GM21786 (cell line): ENCODE measurements around the gene PDZD8.
"Not testable (repeated sequence)": the region's sequence is repeated elsewhere in the genome, so short reads cannot be mapped to it uniquely, and the experiment has no call there.

Experiments
- ATAC-seq: cut with Tn5 transposase; IDR thresholded peaks from one replicate; pipeline ENCODE4 v1.9.1; 2021; ENCODE audit not compliant: unreplicated experiment

Gene PDZD8

DNA sequence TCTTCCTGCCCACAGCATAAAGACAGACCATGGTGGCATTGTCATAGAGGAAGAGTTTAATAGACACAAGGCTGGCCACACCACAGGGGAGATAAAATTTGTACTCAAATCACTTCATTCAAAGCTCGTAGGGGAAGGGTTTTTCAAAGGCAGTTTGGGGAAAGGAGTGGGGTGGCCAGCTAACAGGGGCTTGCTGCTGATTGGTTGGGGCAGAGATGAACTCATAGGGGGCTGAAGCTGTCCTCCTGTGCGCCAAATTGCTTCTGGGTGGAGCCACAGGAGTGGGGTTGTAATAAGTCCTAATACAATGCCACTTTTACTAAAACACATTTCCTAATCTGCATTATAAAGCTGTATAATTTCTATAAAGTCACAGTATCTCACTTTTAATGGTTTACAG is 22.5 kb downstream of the PDZD8 start:
- ATAC-seq, result no peak

DNA sequence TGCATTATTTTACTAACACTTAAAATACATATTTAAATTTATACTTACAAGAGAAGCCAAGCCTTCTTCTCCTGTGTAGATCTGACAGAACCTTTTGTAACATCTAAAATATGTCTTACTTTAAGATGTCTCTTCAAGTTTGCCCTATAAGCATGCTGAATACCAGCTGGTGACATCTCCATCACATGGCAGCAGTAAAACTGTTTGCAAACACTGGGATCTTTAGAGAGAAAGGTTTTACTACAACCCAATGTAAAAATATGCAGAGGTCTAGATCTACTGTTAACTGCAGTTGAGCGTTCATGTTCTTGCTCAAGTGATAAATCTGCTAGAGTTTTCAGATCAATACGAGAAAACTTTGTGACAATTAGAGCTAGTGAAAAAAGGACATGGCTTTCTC is 23.2 kb downstream of the PDZD8 start:
- ATAC-seq, result no peak

DNA sequence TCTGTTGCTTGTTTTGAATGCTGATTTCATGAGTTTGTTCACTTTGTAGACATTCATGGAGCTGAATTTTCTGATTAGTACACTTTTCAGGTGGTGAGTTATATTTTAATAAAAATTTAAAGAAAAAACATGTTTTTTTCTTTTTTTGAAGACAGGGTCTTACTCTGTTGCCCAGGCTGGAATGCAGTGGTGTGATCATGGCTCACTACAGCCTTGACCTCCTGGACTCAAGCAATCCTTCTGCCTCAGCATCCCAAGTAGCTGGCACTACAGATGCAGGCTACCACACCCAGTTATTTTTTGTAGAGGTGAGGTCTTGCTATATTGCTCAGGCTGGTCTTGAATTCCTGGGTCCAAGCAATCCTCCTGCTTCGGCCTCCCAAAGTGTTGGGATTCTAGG is 23.7 kb downstream of the PDZD8 start:
- no peak for ATAC-seq

DNA sequence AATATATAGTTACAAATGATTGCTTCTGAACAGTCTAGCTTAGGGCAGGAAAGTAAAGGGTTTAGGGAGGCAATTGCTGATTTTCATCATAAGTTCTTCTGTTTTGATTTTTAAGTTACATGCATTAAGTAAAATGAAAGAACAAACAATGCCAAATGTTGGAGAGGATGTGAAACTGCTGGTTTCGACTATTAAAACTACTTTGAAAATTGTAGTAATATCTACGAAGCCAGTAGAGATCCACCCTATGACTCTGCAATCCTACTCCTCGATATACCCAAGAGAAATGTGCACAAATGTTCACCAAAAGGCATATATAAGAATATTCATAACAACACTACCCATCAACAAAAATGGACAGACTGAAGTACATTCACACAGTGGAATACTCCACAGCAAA is 24.3 kb downstream of the PDZD8 start:
- peak; percentile 78 for ATAC-seq

DNA sequence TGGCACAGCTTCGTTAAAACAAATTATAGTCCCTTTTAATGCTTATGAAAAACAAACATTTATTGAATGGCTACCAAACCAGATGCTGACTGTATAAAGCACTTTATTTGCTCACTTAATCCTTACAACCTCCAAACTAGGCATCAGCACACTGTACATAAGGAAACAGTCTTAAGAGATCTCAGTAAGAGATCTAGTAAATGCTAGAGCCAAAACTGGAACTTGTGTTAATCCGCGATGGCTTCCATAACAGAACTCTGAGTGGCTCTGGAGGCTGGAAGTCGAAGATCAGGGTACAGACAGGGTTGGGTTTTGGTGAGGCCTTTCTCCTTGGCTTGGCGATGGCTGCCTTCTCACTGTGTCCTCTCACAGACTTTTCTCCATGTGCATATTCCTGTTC is 27.0 kb downstream of the PDZD8 start:
- ATAC-seq, result no peak

DNA sequence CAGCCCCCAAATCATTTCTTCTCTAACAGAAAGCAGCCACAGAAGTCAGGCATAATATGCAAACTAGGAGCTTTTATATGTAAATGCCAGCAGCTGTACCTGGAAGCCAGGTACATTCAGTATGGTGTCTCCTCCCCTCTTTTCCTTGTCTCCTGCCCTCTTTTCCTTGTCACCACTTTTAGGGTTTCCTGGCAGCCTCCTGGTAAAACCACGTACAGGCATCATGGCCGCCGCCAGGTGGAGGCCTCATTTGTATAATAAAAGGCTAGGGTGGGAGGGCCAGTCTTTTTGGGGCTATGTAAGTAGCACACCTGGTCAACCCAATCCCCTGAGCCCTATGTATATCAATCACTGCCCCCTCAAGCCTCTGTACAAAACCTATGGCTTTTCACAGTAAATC is 28.7 kb downstream of the PDZD8 start:
- no peak for ATAC-seq

DNA sequence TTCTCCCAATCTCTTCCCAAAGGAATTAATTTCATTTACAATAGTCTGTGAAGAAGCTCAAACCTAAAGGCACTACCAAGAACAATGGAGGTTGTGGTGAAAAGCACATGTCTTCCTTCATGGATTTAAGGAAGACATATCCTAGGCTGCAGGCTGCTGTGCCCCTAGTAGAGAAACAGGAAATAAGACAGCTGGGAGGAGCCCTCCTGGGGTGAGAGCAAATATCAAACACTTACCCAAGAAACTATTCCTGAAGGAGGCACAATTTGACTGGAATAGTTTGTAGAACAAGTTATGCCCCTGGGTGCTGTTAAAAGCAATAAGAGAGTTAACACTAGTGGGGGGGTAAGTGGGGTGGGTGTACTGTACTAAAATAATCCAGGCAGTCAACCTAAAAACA is 30.1 kb downstream of the PDZD8 start:
- no peak for ATAC-seq

DNA sequence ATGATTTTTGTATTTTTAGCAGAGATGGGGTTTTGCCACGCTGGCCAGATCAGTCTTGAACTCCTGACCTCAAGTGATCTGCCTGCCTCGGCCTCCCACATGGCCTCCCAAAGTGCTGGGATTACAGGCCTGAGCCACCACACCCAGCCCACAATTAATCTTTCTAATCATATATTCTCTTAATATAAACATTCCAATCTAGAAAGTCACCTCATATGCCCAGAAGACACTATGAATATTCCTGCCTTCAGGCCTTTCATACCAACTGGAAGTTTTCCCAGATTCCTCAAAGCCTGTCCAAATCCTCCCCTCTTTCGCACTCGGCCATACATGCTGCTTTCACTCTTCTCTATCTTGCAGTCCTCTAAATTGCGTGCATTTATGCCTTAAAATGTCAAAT is 32.6 kb downstream of the PDZD8 start:
- peak; percentile 17 for ATAC-seq

DNA sequence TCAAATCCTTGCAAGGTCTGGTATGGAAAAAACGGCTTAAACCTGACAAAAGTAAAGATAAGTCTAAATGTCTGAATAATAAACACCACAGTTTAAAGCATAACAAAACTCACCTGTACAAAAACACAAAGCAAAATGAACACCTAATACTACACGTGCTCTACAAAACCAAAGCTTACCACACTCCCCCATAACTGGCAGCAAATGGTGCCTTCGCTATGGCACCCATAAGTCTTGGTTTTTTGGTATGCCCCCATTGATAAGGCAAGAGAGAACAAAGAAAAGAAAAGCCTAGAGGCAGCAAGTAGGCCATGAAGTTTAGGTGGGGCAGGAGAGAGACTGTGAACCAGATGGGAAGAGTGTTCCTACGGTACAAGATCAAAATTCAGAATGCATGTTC is 34.2 kb downstream of the PDZD8 start:
- ATAC-seq, result no peak

DNA sequence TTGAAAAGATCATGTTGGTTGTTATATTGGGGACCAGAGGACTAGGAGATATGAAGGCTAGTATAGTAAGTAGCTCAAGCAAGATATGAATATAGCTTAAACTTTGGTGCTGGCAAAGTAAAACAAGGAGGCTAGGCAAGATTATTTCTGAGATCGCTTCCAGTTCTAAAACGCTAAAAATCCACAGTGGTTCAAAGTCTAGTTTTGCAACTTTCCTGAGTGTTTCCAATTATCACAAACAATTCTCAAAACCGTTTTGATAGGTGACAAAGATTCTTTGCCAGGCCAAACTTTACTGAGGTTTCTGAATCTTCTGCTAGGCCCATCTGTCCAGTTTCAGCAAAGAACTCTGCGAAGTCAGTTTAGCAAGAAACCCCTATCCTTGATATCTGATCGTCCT is 35.3 kb downstream of the PDZD8 start:
- ATAC-seq, result no peak

DNA sequence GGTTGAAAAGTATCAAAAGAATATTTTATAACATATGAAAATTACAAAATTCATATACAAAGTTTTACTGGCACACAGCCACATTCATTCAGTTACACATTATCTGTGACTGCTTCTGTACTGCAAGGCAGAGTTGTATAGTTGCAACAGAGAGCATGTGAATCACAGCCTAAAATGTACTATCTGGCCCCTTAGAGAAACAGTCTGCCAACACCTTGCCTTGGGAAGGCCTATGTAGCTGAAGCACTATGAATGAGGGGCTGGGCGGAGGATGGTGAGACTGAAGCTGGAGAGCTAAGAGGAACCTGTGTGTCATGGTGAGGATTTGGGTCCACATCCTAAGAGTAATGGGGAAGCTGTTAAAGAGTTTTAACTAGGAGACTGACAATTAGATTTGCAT is 35.7 kb downstream of the PDZD8 start:
- no peak for ATAC-seq

DNA sequence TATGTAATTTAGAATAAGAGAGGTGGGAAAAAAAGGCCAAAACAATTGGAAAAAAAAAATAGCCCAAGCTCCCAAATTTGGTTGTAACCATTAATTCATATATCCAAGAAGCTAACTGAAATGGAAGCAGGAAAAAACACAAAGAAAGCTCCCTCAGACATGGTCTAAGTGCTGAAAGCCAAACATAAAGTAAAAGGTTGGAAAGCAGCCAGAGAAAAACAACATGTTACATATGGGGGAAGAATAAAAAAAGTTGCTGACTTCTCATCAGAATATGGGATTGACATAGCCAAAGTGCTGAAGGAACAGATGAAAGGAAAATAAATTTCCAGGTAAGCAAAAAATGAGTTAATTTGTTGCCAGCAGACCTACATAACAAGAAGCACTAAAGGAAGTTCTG is 40.3 kb downstream of the PDZD8 start:
- ATAC-seq, result no peak

DNA sequence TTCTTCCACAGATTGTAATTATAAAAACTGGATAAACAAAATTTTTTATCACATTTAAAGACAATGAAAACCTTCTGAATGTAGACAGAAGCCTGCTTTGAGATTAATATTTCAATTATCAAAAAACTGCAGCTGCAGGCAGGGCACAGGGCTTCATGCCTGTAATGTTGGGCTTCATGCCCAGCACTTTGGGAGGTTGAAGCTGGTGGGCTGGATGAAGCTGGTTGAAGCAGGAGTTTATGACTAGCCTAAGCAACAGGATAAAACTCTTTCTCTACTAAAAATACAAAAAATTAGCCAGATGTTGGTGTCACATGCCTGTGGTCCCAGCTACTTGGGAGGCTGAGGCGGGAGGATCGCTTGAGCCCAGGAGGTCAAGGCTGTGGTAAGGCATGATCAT is 41.2 kb downstream of the PDZD8 start:
- ATAC-seq, result no peak

DNA sequence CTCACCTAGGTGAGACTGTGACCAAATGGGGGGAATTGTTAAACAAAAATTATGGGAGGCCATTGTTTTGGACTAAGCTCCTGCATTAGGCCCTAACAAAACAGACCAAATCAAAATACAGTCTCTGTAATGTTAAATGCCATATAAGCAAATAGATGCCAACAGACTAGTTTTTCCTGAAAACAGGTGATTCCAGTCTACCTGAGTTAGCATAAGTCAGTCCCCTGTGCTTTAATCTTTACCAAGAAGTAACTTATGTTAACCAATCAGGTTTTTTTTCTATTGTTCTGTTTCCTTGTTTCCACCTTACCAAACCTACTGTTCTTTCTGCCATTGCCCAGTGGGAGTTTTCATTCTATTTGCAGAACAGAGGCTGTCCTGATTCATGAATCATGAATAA is 48.0 kb downstream of the PDZD8 start:
- no peak for ATAC-seq

DNA sequence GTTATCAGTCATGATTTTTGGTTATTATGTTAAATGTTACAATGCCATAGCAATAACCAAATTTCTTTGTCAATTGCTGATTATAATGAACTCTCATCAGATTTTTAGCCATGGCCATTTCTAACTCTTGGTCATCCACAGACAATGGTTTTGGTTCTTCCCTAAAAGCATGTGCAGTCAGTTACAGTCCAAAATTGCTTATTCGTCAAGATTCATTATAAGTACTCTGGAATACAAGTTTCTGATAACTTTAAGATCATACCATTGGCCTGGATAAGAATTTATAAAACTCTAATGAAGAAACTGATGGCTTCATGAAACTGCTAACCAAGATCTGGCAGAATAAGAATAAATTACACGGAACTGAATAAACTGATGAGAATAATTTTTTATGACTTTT is 50.9 kb downstream of the PDZD8 start:
- no peak for ATAC-seq

DNA sequence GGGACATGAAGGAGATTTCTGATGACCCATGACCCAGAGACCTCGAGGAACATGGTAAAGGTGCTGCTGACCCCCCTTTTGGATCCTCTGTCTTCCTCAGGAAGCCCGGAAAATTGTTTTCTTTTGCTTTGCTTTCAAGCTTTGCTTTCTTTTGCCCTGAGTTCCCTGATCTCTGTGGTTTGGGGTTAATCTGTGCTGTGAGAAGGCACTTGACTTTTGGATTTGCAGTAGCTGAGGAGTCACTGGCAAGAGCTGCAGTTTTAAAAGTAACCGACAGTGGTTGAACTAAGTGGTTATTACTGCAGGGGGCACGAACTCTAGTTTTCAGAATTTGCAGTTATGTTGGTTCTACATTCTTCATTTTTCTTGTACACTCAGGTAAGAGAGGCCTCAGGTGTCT is 53.0 kb downstream of the PDZD8 start:
- no peak for ATAC-seq

DNA sequence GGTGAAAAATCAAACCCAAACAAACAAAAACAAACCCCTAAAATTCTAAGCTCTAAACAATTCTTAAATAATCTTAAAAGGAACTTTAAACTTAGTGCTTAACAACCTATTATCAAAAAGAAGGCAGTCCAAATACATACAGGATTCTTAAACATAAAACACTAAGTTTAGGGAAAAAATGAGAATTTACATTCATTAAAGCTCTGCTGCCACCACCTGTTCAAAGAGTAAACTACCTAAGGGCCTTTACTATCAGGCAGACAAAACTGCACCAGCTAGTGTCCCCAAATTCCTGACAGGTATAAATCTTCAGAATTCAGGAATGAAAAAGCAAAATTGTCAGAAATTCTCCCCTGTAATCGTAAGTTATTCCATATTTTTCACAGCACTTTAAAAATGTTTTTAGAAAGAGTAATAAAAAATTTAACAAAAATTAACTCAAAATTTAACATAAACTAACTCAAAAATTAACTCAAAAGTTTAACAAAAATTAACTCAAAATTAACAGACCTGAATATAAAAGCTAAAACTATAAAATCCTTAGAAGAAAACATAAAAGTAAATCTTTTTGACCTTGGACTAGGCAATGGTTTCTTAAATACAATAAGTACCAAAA is 55.1 kb downstream of the PDZD8 start:
- ATAC-seq, result peak; percentile 59

DNA sequence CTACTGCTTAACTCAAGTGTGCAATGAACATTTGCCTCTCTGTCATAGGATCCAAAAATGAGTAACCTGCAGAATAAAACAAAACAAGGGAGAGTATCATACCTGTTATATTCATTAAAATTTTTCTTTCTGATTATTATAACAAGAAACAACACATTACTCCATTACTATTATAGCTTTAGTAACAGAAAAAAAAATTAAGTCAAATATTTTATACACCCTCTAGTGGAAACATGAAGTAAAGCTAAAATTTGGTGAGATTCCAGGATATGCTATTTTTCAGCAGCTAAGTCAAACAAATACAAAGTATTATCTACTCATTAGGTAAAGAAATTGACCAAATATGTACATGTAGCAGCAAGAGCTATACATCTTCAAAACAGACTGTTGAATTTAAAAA is 56.3 kb downstream of the PDZD8 start:
- no peak for ATAC-seq

DNA sequence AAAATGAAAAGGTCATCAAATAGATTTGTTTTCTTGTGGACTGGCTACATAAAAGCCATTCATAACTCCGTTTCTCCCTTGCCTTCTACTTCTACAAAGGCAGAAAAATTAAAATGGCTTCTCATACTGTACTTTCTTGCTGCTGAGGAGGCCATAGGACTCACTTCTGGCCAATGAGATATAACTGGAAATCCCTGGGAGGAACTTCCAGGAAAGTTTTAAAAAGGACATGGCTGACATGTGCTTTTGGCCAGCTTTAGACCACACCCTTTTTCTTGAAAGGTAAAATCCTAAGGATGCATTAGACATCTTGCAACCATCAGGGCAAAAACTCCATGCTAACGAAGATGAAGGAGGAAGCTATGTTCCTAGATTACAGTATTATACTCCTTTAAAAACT is 58.5 kb downstream of the PDZD8 start:
- ATAC-seq, result no peak

DNA sequence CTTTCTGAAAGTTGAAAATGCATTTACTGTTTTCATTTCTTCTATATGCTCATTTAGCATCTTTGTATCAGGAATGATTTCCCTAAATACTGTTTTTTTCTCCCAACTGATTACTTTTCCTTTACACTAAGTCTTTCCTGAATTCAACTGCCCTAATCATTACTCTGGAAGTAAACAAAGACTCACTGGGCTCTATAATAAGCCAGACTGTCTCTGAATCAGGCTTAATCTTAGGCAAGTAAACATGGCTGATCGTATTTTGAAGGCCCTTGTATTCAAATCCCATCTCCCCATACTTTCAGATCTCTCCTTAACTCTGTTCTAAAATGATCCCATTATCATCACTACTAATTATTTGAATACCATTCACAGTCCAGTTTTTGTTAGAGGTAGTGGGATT is 61.6 kb downstream of the PDZD8 start:
- ATAC-seq, result no peak

DNA sequence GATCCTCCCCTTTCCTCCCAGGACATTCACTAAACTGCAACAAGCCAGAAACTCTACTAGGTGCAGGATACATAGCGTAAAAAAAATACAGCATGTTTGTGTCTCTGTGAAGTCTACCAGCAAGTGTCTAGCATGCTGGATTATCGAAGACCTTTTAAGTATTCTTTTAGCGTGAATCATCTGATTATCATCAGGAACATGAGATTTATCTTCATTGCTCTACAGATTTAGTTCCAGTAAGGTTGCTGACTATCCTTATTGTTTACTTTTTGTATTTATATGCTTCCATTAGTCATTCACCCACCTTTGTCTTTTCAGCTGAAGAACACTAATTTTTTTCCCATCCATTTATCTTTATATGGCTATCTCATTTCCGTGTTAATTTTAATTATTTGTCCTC is 62.8 kb downstream of the PDZD8 start:
- no peak for ATAC-seq

DNA sequence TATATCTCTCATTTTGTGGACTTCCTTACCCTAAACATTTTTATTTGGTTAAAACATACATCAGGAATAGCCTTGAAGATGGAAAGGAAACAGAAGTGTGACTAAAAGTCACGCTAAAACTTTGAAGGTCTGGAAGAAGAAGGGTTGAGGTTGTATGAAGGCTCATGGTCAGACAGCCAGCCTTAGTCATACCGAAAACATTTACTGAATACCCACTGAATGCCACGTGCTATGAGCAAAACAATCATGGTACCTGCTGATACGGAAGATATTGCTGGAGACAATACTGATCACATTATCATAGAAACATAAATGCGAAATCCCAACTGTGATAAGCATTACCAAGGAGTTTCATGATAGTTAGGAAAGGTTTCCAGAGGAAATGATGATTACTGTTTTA is 64.0 kb downstream of the PDZD8 start:
- no peak for ATAC-seq

DNA sequence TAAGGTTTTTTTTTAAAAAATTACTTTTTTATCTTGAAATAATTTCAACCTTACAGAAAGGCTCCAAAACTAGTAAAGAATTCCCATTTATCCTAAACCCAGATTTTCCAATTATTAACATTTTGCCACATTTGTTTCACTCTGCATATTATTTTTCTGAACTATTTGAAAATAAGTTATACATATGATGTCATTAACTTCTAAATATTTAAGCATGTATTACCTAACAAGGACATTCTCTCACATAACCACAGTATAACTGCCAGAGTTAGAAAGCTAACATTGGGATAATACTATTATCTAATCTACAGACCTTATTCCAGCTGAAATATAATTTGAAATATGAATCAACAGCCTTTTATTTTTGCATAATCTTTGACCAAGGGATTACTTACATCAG is 68.6 kb downstream of the PDZD8 start:
- ATAC-seq, result no peak

DNA sequence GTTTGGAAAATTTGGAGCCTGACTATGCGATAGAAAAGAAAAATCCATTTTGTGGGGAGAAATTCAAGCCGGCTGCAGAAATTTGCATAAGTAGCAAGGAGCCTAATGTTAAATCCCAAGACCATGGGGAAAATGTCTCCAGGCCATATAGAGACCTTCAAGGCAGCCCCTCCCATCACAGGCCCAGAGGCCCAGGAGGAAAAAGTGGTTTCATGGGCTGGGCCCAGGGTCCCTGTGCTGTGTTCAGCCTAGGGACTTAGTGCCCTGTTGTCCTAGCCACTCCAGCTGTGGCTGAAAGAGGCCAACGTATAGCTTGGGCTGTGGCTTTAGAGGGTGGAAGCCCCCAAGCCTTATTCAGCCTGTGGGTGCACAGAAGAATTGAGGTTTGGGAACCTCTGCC is 71.8 kb downstream of the PDZD8 start:
- ATAC-seq, result not testable (repeated sequence)
